Measurements from ENCODE around the gene FBXW12.

Gene FBXW12

GRCh38 chr3:48338635-48339034 lies 33.4 kb upstream of the FBXW12 start:
- Histone ChIP-seq H3K27ac (ENCODE audit: low read length) (no peak overlapping the region), H3K79me2 (ENCODE audit: low read length) (no peaks in the 10 kb centered on the region), H3K4me3 (ENCODE audit: low read length) (no peak overlapping the region), H3K27me3 (ENCODE audit: low read depth, low read length) (peaks cover 3% of the 10 kb centered on the region; the same call in 1 of the 2 replicates), H3K9ac (ENCODE audit: low read length) (no peak overlapping the region), H3K4me2 (ENCODE audit: low read length) (no peak overlapping the region), H4K20me1 (ENCODE audit: insufficient read depth, low read length) (no peaks in the 10 kb centered on the region), H3K4me1 (ENCODE audit: low read length) (no peaks in the 10 kb centered on the region), H3K9me3 (ENCODE audit: insufficient read depth, low read length) (no peaks in the 10 kb centered on the region), H2AFZ (ENCODE audit: low read depth, low read length) (no peak overlapping the region), H3K36me3 (replicated peaks; ENCODE audit: low read depth, low read length) (no peaks in the 10 kb centered on the region)
- no peak for TF ChIP-seq EZH2phosphoT487 (IDR thresholded peaks at IDR 0.05; ENCODE audit: low read depth)
- no peak for TF ChIP-seq CTCF (IDR thresholded peaks at IDR 0.05; ENCODE audit: low read depth, low read length)

- H3K4me3 ChIP-seq (ENCODE audit: low read length): no peak overlapping the region
- no peak overlapping the region for H2AFZ ChIP-seq (ENCODE audit: low read depth, low read length)
- TF ChIP-seq CTCF (IDR thresholded peaks at IDR 0.05; ENCODE audit: low read depth, low read length) (no peak), EZH2phosphoT487 (IDR thresholded peaks at IDR 0.05; ENCODE audit: low read depth) (no peak)
- H3K27ac ChIP-seq (ENCODE audit: low read length): no peak overlapping the region
- H3K36me3 ChIP-seq (replicated peaks; ENCODE audit: low read depth, low read length): no peaks in the 10 kb centered on the region
- H3K79me2 ChIP-seq (ENCODE audit: low read length): no peaks in the 10 kb centered on the region
- H3K27me3 ChIP-seq (ENCODE audit: low read depth, low read length): peaks cover 18% of the 10 kb centered on the region; the same call in 1 of the 2 replicates
- no peaks in the 10 kb centered on the region for H3K9me3 ChIP-seq (ENCODE audit: insufficient read depth, low read length)
- no peaks in the 10 kb centered on the region for H4K20me1 ChIP-seq (ENCODE audit: insufficient read depth, low read length)
- no peak overlapping the region for H3K9ac ChIP-seq (ENCODE audit: low read length)
- H3K4me1 ChIP-seq (ENCODE audit: low read length): no peaks in the 10 kb centered on the region
- no peak overlapping the region for H3K4me2 ChIP-seq (ENCODE audit: low read length)
Observed at GRCh38 chr3:48343432-48343831, 28.6 kb upstream of the FBXW12 start.

GRCh38 chr3:48344867-48345507 lies 27.0 kb upstream of the FBXW12 start:
- Histone ChIP-seq H3K27me3 (ENCODE audit: low read depth, low read length) (peaks cover 21% of the 10 kb centered on the region; the same call in 1 of the 2 replicates), H3K4me1 (ENCODE audit: low read length) (no peaks in the 10 kb centered on the region), H3K9me3 (ENCODE audit: insufficient read depth, low read length) (no peaks in the 10 kb centered on the region), H3K4me2 (ENCODE audit: low read length) (no peak overlapping the region), H3K36me3 (replicated peaks; ENCODE audit: low read depth, low read length) (no peaks in the 10 kb centered on the region), H3K27ac (ENCODE audit: low read length) (no peak overlapping the region), H2AFZ (ENCODE audit: low read depth, low read length) (no peak overlapping the region), H3K9ac (ENCODE audit: low read length) (no peak overlapping the region), H3K4me3 (ENCODE audit: low read length) (no peak overlapping the region), H3K79me2 (ENCODE audit: low read length) (no peaks in the 10 kb centered on the region), H4K20me1 (ENCODE audit: insufficient read depth, low read length) (no peaks in the 10 kb centered on the region)
- no peak for TF ChIP-seq EZH2phosphoT487 (IDR thresholded peaks at IDR 0.05; ENCODE audit: low read depth)
- no peak for TF ChIP-seq CTCF (IDR thresholded peaks at IDR 0.05; ENCODE audit: low read depth, low read length)

GRCh38 chr3:48345946-48346572 lies 26.0 kb upstream of the FBXW12 start:
- H2AFZ ChIP-seq (ENCODE audit: low read depth, low read length): no peak overlapping the region
- H3K4me2 ChIP-seq (ENCODE audit: low read length): no peak overlapping the region
- no peaks in the 10 kb centered on the region for H3K9me3 ChIP-seq (ENCODE audit: insufficient read depth, low read length)
- H4K20me1 ChIP-seq (ENCODE audit: insufficient read depth, low read length): no peaks in the 10 kb centered on the region
- H3K79me2 ChIP-seq (ENCODE audit: low read length): no peaks in the 10 kb centered on the region
- peaks cover 25% of the 10 kb centered on the region; the same call in 1 of the 2 replicates for H3K27me3 ChIP-seq (ENCODE audit: low read depth, low read length)
- TF ChIP-seq EZH2phosphoT487 (IDR thresholded peaks at IDR 0.05; ENCODE audit: low read depth): no peak
- H3K9ac ChIP-seq (ENCODE audit: low read length): no peak overlapping the region
- no peaks in the 10 kb centered on the region for H3K4me1 ChIP-seq (ENCODE audit: low read length)
- no peak overlapping the region for H3K27ac ChIP-seq (ENCODE audit: low read length)
- no peaks in the 10 kb centered on the region for H3K36me3 ChIP-seq (replicated peaks; ENCODE audit: low read depth, low read length)
- H3K4me3 ChIP-seq (ENCODE audit: low read length): no peak overlapping the region

All from OCI-LY3 (cell line).